HCT116 (cell line): ENCODE measurements around the gene ASCC2. TPM values are rescaled to one million over a fixed set of nuclear protein-coding genes. Genes with fewer than 3 reads are reported as not detected.

Experiments used
- ATAC-seq: fragments of 200-7000 bp; cut with Tn5 transposase; 2 replicates; pipeline ENCODE4 v1.9.1; 2020; ENCODE audit warnings: mild to moderate bottlenecking, moderate library complexity
- BruUV-seq: library from RNA; stranded (reverse); fragments of 400-500 nt; replicated peaks from 2 replicates; lab custom pipeline; 2021; lab: Mats Ljungman, UMichigan
- CTCF ChIA-PET: fragments of 300-600 bp; sonication (Branson Sonifier 250); formaldehyde crosslinking; loops from one replicate; lab custom pipeline; 2021; ENCODE audit warnings: antibody characterized with exemption; lab: Charles Lee
- POLR2A ChIA-PET: fragments of 300-600, 350-600 bp; sonication (Branson Sonifier 250); formaldehyde crosslinking; loops from one replicate; lab custom pipeline; 2021; ENCODE audit warnings: antibody characterized with exemption; lab: Charles Lee
- RAD21 ChIA-PET, 2 experiments: fragments of 300-600 bp; sonication (Branson Sonifier 250); formaldehyde crosslinking; loops; one replicate each; lab custom pipeline; 2023; ENCODE audit warnings: low total read pairs in 2 of 2; ENCODE audit not compliant: uncharacterized antibody in 2 of 2, unreplicated experiment in 2 of 2, low non-redundant PET in 1 of 2; lab: Charles Lee
- DNase-seq: peaks from one replicate; pipeline ENCODE4 v3.0.0-alpha.2; 2010; ENCODE audit warnings: low read depth, low spot score
- H2AFZ ChIP-seq: fragments of 200-600 bp; shearing (Covaris generic), sonication (generic); 2 replicates; pipeline ENCODE4 v1.6.1; 2017; ENCODE audit warnings: low read depth, mixed run types, mixed read lengths, antibody characterized with exemption, low read length; ENCODE audit not compliant: poor library complexity, severe bottlenecking
- H3K27ac ChIP-seq: 2 replicates; pipeline ENCODE4 v1.5.1; 2012; ENCODE audit warnings: low read depth, low read length
- H3K27me3 ChIP-seq: fragments of 200-600 bp; sonication (generic); 2 replicates; pipeline ENCODE4 v1.6.1; 2016; ENCODE audit warnings: mixed run types, low read length, mixed read lengths; ENCODE audit not compliant: insufficient read depth
- H3K36me3 ChIP-seq, 2 experiments: fragments of 200-500 bp in 1 of 2; fragments of 200-600 bp in 1 of 2; sonication (Bioruptor generic) in 1 of 2; sonication (generic) in 1 of 2; 2 replicates each; pipeline versions ENCODE4 v1.5.1 to v1.6.1; 2014 to 2016; ENCODE audit warnings: low read length in 2 of 2, inconsistent platforms in 1 of 2, mixed read lengths in 1 of 2, mixed run types in 1 of 2; ENCODE audit not compliant: insufficient read depth in 2 of 2, control insufficient read depth in 1 of 2
- H3K4me1 ChIP-seq, 2 experiments: fragments of 200-600 bp in 1 of 2; sonication (generic) in 1 of 2; 2 replicates each; pipeline versions ENCODE4 v1.5.1 to v1.6.1; 2012 to 2017; ENCODE audit warnings: low read length in 2 of 2, inconsistent platforms in 1 of 2, mild to moderate bottlenecking in 1 of 2, mixed read lengths in 1 of 2, mixed run types in 1 of 2, moderate library complexity in 1 of 2; ENCODE audit not compliant: insufficient read depth in 2 of 2, control insufficient read depth in 1 of 2
- H3K4me2 ChIP-seq: fragments of 200-600 bp; sonication (generic); 2 replicates; pipeline ENCODE4 v1.6.1; 2017; ENCODE audit warnings: mixed run types, low read length, mixed read lengths
- H3K4me3 ChIP-seq, 2 experiments: fragments of 200-600 bp in 1 of 2; sonication (generic) in 1 of 2; replicated peaks in 1 of 2; 2 replicates each; pipeline ENCODE4 v1.5.1; 2011 to 2016; ENCODE audit warnings: low read length in 2 of 2, control low read depth in 1 of 2, low read depth in 1 of 2, mild to moderate bottlenecking in 1 of 2, mixed read lengths in 1 of 2, mixed run types in 1 of 2
- H3K79me2 ChIP-seq: fragments of 200-600 bp; sonication (generic); 2 replicates; pipeline ENCODE4 v1.6.1; 2017; ENCODE audit warnings: mild to moderate bottlenecking, mixed run types, low read length, moderate library complexity, mixed read lengths; ENCODE audit not compliant: insufficient read depth
- H3K9ac ChIP-seq: fragments of 200-600 bp; sonication (generic); 2 replicates; pipeline ENCODE4 v1.6.1; 2016; ENCODE audit warnings: low read length, mixed read lengths
- H3K9me2 ChIP-seq: fragments of 200-600 bp; sonication (generic), shearing (Covaris generic); 2 replicates; pipeline ENCODE4 v1.6.1; 2017; ENCODE audit warnings: mixed run types, mild to moderate bottlenecking, moderate library complexity; ENCODE audit not compliant: insufficient read depth
- H3K9me3 ChIP-seq, 2 experiments: fragments of 200-500 bp in 1 of 2; fragments of 200-600 bp in 1 of 2; sonication (Bioruptor generic) in 1 of 2; sonication (generic) in 1 of 2; 2 replicates each; pipeline ENCODE4 v1.6.1; 2014 to 2017; ENCODE audit warnings: low read length in 2 of 2, mixed read lengths in 2 of 2, inconsistent platforms in 1 of 2, low read depth in 1 of 2, mild to moderate bottlenecking in 1 of 2, mixed run types in 1 of 2, moderate library complexity in 1 of 2; ENCODE audit not compliant: control insufficient read depth in 1 of 2, insufficient read depth in 1 of 2
- H4K20me1 ChIP-seq: fragments of 200-600 bp; sonication (generic), shearing (Covaris generic); 2 replicates; pipeline ENCODE4 v1.6.1; 2017; ENCODE audit warnings: mixed run types, mild to moderate bottlenecking, moderate library complexity; ENCODE audit not compliant: insufficient read depth
- CBX3 ChIP-seq: IDR thresholded peaks from 2 replicates; pipeline ENCODE4 v1.6.1; 2012; ENCODE audit warnings: low read depth
- CEBPB ChIP-seq: IDR thresholded peaks from 2 replicates; pipeline ENCODE4 v1.6.1; 2012; ENCODE audit warnings: low read depth
- CTCF ChIP-seq, 3 experiments: fragments of 200-600 bp in 1 of 3; sonication (generic) in 1 of 3; IDR thresholded peaks in 2 of 3; conservative IDR thresholded peaks in 1 of 3; 2 replicates each; pipeline ENCODE4 v1.5.1; 2012 to 2017; ENCODE audit warnings: low read depth in 2 of 3, low read length in 2 of 3, antibody characterized with exemption in 1 of 3, borderline replicate concordance in 1 of 3, control low read depth in 1 of 3, mild to moderate bottlenecking in 1 of 3, mixed read lengths in 1 of 3, mixed run types in 1 of 3, moderate library complexity in 1 of 3; ENCODE audit not compliant: insufficient read depth in 1 of 3
- EGR1 ChIP-seq: IDR thresholded peaks from 2 replicates; pipeline ENCODE4 v1.6.1; 2012; ENCODE audit warnings: low read depth
- ELF1 ChIP-seq: IDR thresholded peaks from 2 replicates; pipeline ENCODE4 v1.6.1; 2012; ENCODE audit warnings: low read depth, borderline replicate concordance
- EZH2 ChIP-seq: fragments of 200-600 bp; sonication (generic); IDR thresholded peaks from 2 replicates; pipeline ENCODE4 v1.6.1; 2017; ENCODE audit warnings: antibody characterized with exemption, mixed run types
- FOSL1 ChIP-seq: IDR thresholded peaks from 2 replicates; pipeline ENCODE4 v1.6.1; 2012; ENCODE audit warnings: low read depth
- POLR2A ChIP-seq: IDR thresholded peaks from 2 replicates; pipeline ENCODE4 v1.7.0; 2011; ENCODE audit warnings: borderline replicate concordance; ENCODE audit not compliant: insufficient read depth, insufficient read length; ENCODE audit errors: extremely low read depth
- RAD21 ChIP-seq: IDR thresholded peaks from 2 replicates; pipeline ENCODE4 v1.6.1; 2012; ENCODE audit warnings: low read depth, mild to moderate bottlenecking
- REST ChIP-seq: IDR thresholded peaks from 2 replicates; pipeline ENCODE4 v1.6.1; 2012; ENCODE audit warnings: low read depth
- SP1 ChIP-seq: IDR thresholded peaks from 2 replicates; pipeline ENCODE4 v1.6.1; 2012; ENCODE audit warnings: low read depth
- SRF ChIP-seq: IDR thresholded peaks from 2 replicates; pipeline ENCODE4 v1.6.1; 2012; ENCODE audit warnings: low read depth
- TCF7L2 ChIP-seq: IDR thresholded peaks from 2 replicates; pipeline ENCODE4 v1.7.0; 2011; ENCODE audit warnings: borderline replicate concordance, inconsistent platforms; ENCODE audit not compliant: insufficient read depth, insufficient read length; ENCODE audit errors: extremely low read depth
- ZBTB33 ChIP-seq: IDR thresholded peaks from 2 replicates; pipeline ENCODE4 v1.6.1; 2011; ENCODE audit warnings: mild to moderate bottlenecking, low read length, moderate library complexity; ENCODE audit not compliant: insufficient replicate concordance; ENCODE audit errors: extremely low read depth
- ZNF274 ChIP-seq: fragments of 200-500 bp; sonication (Bioruptor generic); IDR thresholded peaks from 2 replicates; pipeline ENCODE4 v1.6.1; 2014; ENCODE audit warnings: mild to moderate bottlenecking, low read depth, low read length, inconsistent platforms
- intact Hi-C: fragments of 100-400 bp; cut with micrococcal nuclease; formaldehyde crosslinking; loops from 2 replicates; pipeline ENCODE4 v1.10.0; 2022
- total RNA-seq: library from RNA; stranded (reverse); gene quantifications from one replicate; pipeline ENCODE4 v1.2.1, GENCODE V29; 2021; ENCODE audit not compliant: unreplicated experiment

ASCC2 gene
- total RNA-seq, 1 experiment from 2014 or later: 68.6 TPM

- no peaks in the 10 kb centered on the region for H3K27me3 ChIP-seq
- intact Hi-C loops: no loop called here
- peaks cover 31 to 38% of the 10 kb centered on the region in 2 experiments; a peak in 3 of 4 replicates for H3K36me3 ChIP-seq
- H3K27ac ChIP-seq: no peak overlapping the region
- no peaks in the 10 kb centered on the region for H3K9me3 ChIP-seq
- no peaks in the 10 kb centered on the region for H3K9me2 ChIP-seq
- RAD21 ChIA-PET: no interaction called here
- POLR2A ChIA-PET: no interaction called here
- H2AFZ ChIP-seq: no peak overlapping the region
- CTCF ChIA-PET: no interaction called here
- ATAC-seq: no peak
- no peak for TF ChIP-seq FOSL1
- no peak for TF ChIP-seq REST
- no peak for TF ChIP-seq CBX3
- no peak for TF ChIP-seq TCF7L2
- no peak for TF ChIP-seq ZBTB33
- TF ChIP-seq EZH2: no peak
- no peak for TF ChIP-seq ZNF274
- TF ChIP-seq RAD21: no peak
- TF ChIP-seq EGR1: no peak
- TF ChIP-seq CEBPB: no peak
- TF ChIP-seq SP1: no peak
- no peak for TF ChIP-seq POLR2A
- no peak for TF ChIP-seq CTCF (IDR thresholded peaks at IDR 0.05 in 2 of 3, conservative IDR thresholded peaks at IDR 0.05 in 1 of 3; ENCODE audit: borderline replicate concordance in 1 of 3, insufficient read depth in 1 of 3, low read depth in 2 of 3, low read length in 2 of 3)
- no peak for TF ChIP-seq SRF
- no peak for TF ChIP-seq ELF1
- TF ChIP-seq, all 23 proteins: peak for 0
- no peak overlapping the region for H3K4me3 ChIP-seq
- no peak overlapping the region for H3K9ac ChIP-seq
- H3K79me2 ChIP-seq: no peaks in the 10 kb centered on the region
- DNase-seq: no peak
- no peaks in the 10 kb centered on the region for H4K20me1 ChIP-seq
- no TSS peak for BruUV-seq
- peaks cover 2 to 3% of the 10 kb centered on the region in 2 experiments; a peak in 3 of 4 replicates for H3K4me1 ChIP-seq
- no peak overlapping the region for H3K4me2 ChIP-seq
These were observed 33.1 kb downstream of the ASCC2 start for GRCh38 chr22:29804985-29805384.
